HG02943 (cell line): ENCODE results near the gene SLC38A7.
"Not testable (repeated sequence)": the region's sequence is repeated elsewhere in the genome, so short reads cannot be mapped to it uniquely, and the experiment has no call there.

Experiments
- ATAC-seq: cut with Tn5 transposase; IDR thresholded peaks from one replicate; pipeline ENCODE4 v1.9.1; 2021; ENCODE audit warnings: mild to moderate bottlenecking, low read depth, moderate library complexity; ENCODE audit not compliant: unreplicated experiment

Gene SLC38A7

DNA sequence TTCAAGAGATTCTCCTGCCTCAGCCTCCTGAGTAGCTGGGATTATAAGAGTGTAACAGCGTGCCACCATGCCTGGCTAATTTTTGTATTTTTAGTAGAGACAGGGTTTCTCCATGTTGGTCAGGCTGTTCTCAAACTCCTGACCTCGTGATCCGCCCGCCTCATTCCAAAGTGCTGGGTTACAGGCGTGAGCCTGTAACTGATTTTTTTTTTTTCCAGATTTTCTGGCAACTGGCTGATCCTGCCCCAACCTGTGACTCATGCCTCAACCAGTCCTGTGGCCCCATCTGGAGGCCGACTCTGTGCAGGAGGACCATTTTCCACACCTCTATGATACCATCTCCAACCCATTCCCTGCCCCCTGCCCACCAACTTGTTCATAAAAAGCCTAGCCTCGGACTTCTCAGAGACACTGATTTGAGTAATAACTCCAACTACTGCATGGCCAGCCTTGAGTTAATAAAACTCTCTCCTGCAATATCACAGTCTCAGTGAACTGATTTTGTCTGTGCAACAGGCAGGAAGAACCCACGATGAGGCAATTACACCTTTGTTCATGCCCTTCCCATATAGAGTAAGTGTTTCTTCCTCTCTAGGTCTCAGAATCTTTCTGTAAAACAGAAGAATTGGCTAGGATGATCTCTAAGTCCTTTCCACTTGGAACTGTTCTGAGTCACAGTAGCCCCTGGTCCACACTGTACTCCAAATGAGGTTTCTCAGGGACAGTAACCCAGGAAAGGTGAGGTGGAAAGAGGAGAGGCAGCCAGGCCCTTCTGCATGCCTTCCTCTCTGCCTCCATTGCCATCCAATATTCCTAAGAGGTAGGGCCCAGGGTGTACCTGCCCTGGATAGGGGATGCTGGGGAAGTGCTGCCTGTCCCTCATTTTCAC, 46.2 kb downstream of the SLC38A7 start:
- no peak for ATAC-seq

- not testable (repeated sequence) for ATAC-seq
Observed at GRCh38 chr16:58637021-58637420, 47.5 kb downstream of the SLC38A7 start.

DNA sequence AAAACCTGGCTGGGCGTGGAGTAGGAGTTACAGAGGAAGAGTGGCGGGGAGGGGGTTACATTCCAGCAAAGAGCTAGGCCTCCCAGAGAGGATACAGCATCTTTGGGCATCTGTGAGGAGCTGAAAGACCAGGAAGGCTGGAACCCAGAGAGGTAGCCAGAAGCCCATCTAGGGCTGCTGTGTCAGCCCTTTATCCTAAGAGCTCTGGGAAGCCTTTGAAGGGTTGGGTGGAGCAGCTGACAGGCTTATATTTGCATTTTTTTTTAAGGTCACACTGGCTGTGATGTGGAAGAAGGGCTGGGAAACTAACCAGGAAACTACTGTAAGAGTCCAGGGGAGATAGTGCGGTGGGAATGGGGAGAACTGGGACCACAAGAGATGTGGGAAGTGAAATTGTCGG, 48.1 kb downstream of the SLC38A7 start:
- no peak for ATAC-seq

DNA sequence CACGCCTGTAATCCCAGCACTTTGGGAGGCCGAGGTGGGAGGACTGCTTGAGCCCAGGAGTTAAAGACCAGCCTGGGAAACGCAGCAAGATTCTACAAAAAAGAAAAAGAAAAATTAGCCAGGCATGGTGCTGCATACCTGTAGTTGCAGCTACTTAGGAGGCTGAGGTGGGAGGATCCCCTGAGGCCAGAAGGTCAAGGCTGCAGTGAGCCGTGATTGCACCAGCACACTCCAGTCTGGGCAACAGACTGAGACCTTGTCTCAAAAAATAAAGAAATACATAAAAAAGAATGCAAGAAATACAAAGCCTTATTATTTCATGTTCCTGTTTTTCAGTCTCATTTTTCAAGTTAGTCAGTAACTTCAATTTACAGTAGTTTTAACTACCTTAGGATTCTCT, 49.1 kb downstream of the SLC38A7 start:
- no peak for ATAC-seq

GRCh38 chr16:58634265-58634802, 50.2 kb downstream of the SLC38A7 start:
- no peak for ATAC-seq

DNA sequence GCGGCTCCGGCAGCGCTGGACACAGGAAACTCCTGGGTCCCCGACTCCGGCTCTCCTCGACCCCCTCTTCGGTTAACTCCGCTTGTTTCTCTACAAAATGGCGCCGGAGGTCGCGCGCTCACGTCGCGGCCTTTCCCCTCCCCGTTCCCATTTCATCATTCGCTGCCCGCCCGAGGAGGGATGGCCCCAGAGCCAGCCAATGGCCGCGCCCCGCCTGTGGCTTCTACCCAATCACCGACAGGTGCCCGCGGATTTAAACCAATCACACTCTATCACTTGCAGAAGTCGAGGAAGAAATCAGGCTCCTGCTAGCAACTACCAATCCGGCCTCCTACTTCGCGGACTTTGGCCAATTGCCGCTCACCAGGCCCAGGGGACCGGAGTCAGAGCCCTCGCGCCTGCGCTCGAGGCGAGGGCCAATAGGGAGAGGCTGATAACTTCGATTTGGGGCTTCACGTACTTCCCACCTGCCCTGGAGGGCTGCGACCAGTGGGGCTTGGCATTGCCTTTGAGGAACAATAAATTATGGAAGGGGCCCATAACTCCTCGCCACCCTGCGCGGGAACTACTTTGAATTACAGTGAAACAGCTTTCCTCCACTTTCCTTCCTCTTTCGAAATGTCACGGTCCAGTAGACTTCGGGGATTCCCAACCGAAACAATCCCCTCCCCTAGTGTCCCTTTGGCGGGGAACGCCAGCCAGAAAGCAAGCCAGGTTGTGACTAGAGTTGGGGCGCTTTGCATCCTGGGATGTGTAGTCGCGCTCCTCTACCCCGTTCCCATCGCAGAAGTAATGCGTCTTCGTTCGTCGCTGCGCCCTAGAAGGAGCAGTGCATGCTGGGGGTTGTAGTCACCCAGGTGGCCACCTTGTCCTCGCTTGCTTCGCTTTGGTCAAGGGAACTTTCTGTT, 54.6 kb downstream of the SLC38A7 start, which contains the start of gene CNOT1:
CNOT1 (minus strand) TSS at position 94 of the 908 bp plus-strand sequence. CDS start 30,489 bp downstream, outside the sequence.
- ATAC-seq, result peak; percentile 89

DNA sequence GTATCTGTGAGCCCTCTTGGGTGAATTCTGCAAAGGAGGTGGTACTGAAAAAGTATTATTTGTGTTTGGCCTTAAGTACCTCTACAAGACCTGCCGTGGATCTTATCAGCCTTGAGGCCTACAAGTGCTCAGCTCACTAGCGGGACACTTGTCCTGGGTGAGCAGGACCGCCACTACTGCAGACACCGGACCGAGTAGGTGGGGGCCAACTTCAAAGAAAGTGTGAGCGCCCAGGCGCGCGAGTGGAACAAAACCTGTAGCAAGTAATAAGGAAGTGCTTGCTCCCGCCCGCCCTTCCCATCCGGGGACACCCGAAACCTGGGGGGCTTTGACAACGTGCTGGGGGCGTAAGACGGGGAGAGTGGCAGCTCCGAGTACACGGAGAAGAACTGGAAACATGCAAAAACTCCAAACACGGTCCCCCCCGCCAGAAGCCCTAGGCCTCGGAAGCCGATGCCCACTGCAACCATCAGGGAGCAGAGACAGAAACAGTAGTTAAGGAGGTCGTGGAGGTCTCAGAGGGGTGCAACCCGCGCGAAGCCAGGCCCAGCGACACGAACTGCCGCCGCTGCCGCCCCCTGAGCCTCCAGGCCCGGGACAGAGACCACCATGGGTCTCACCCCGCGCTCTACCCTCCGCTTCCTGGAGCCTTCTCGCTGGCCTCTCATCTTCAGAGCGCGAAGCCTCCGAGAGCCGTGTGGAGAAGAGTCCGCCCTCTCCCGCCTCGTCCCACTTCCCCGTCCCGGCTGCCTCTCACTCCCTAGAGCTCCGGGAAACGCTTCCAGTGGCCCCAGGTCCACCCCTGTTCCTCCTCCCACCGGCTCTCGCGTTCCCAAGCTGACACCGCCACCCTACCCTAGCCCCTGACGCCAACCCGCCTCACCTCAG, 55.5 kb downstream of the SLC38A7 start:
- ATAC-seq, result peak; percentile 3

GRCh38 chr16:58624209-58624608, 60.4 kb downstream of the SLC38A7 start:
- ATAC-seq, result no peak

GRCh38 chr16:58620396-58620795, 64.2 kb downstream of the SLC38A7 start:
- no peak for ATAC-seq

DNA sequence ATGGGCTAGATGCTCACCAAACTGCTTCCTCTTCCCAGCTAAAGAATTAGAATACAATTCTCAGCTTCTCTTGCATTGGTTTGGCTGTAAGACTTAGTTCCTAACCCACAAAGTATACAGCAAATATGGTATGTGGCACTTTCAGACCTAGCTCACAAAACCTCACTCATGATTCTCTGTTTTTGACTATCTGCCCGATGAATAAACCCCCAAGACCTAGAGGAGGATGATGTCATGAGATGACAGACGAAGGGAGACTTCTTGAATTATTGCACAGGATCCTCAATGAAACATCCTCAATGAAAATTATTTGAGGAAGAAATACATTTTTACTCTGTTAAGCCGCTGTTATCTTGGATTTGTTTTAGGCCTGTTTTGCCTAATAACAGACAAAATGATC, 69.3 kb downstream of the SLC38A7 start:
- no peak for ATAC-seq
